HepG2 (cell line): Measurements from ENCODE around the gene TAOK3. TPM values are rescaled to one million over a fixed set of nuclear protein-coding genes. Genes with fewer than 3 reads are reported as not detected.

Experiments
- ATAC-seq: fragments of 200-7000 bp; cut with Tn5 transposase; 3 replicates; pipeline ENCODE4 v1.9.1; 2020; ENCODE audit warnings: mild to moderate bottlenecking, moderate library complexity
- BruUV-seq: library from RNA; stranded (reverse); fragments of 400-500 nt; replicated peaks from 2 replicates; lab custom pipeline; 2021; lab: Mats Ljungman, UMichigan
- CTCF ChIA-PET: fragments of 300-600 bp; formaldehyde crosslinking; extraction: SDS; loops from one replicate; lab custom pipeline; 2021; ENCODE audit warnings: low total read pairs, inconsistent platforms, low intra/inter-chr PET ratio; lab: Yijun Ruan, JAX
- POLR2A ChIA-PET: fragments of 350-600 bp; sonication (Branson Sonifier 250); formaldehyde crosslinking; loops from one replicate; lab custom pipeline; 2020; ENCODE audit warnings: antibody characterized with exemption, inconsistent platforms; lab: Yijun Ruan, JAX
- DNase-seq: peaks from one replicate; pipeline ENCODE4 v3.0.0-alpha.2; 2015; ENCODE audit warnings: low spot score
- FAIRE-seq: peaks from 3 replicates; lab custom pipeline; 2011; peaks lifted over from hg19 to GRCh38; lab: Jason Lieb, UNC
- H2AFZ ChIP-seq: one replicate; pipeline ENCODE4 v1.6.1; 2011; ENCODE audit warnings: low read length, inconsistent platforms
- H3K27ac ChIP-seq: fragments of 300-600 bp; 3 replicates; pipeline ENCODE4 v1.8.0; 2011; ENCODE audit warnings: mixed run types, mild to moderate bottlenecking, mixed read lengths, low read length, inconsistent platforms; ENCODE audit not compliant: insufficient read depth; ENCODE audit errors: extremely low read length
- H3K27me3 ChIP-seq, 2 experiments: fragments of 200-600 bp in 1 of 2; 2 replicates in 1 of 2; 3 replicates in 1 of 2; pipeline versions ENCODE4 v1.6.0 to v1.8.0; 2011; ENCODE audit warnings: low read length in 2 of 2, mild to moderate bottlenecking in 2 of 2, moderate library complexity in 2 of 2, inconsistent platforms in 1 of 2; ENCODE audit not compliant: insufficient read depth in 2 of 2, control insufficient read depth in 1 of 2
- H3K36me3 ChIP-seq, 2 experiments: fragments of 200-600 bp in 1 of 2; replicated peaks in 1 of 2; 2 replicates in 1 of 2; 3 replicates in 1 of 2; pipeline versions ENCODE4 v1.5.1 to v1.8.0; 2011; ENCODE audit warnings: low read length in 2 of 2, inconsistent platforms in 1 of 2; ENCODE audit not compliant: insufficient read depth in 2 of 2, control insufficient read depth in 1 of 2
- H3K4me1 ChIP-seq: 2 replicates; pipeline ENCODE4 v1.5.1; 2012; ENCODE audit warnings: low read length, inconsistent platforms; ENCODE audit not compliant: insufficient read depth
- H3K4me2 ChIP-seq: 2 replicates; pipeline ENCODE4 v1.6.0; 2011; ENCODE audit warnings: low read depth, low read length, inconsistent platforms
- H3K4me3 ChIP-seq, 3 experiments: fragments of 200-600 bp in 1 of 3; sonication (generic), shearing (Covaris generic) in 1 of 3; replicated peaks in 1 of 3; 2 replicates each; pipeline ENCODE4 v1.5.1; 2011 to 2016; ENCODE audit warnings: low read length in 3 of 3, inconsistent platforms in 2 of 3, low read depth in 2 of 3, mild to moderate bottlenecking in 2 of 3, control low read depth in 1 of 3, mixed read lengths in 1 of 3; ENCODE audit not compliant: insufficient read depth in 1 of 3
- H3K79me2 ChIP-seq: one replicate; pipeline ENCODE4 v1.6.1; 2011; ENCODE audit warnings: low read length, inconsistent platforms; ENCODE audit not compliant: insufficient read depth
- H3K9ac ChIP-seq: 2 replicates; pipeline ENCODE4 v1.6.0; 2011; ENCODE audit warnings: mild to moderate bottlenecking, low read depth, low read length, inconsistent platforms; ENCODE audit not compliant: insufficient read depth
- H3K9me3 ChIP-seq: 2 replicates; pipeline ENCODE4 v1.5.1; 2012; ENCODE audit warnings: mild to moderate bottlenecking, low read length
- H4K20me1 ChIP-seq: 2 replicates; pipeline ENCODE4 v1.6.0; 2011; ENCODE audit warnings: inconsistent platforms, mild to moderate bottlenecking, low read length, moderate library complexity; ENCODE audit not compliant: insufficient read depth
- ATF6 ChIP-seq: sonication (generic); formaldehyde crosslinking; conservative IDR thresholded peaks from 2 replicates; pipeline ENCODE4 v1.4.0; 2020; ENCODE audit warnings: missing genetic modification reagents
- BRF2 ChIP-seq: sonication (generic); formaldehyde crosslinking; IDR thresholded peaks from 2 replicates; pipeline ENCODE4 v1.8.1; 2022; ENCODE audit warnings: mild to moderate bottlenecking, missing genetic modification reagents
- CSRNP1 ChIP-seq: sonication (generic); formaldehyde crosslinking; IDR thresholded peaks from 2 replicates; pipeline ENCODE4 v1.8.1; 2023; ENCODE audit warnings: mild to moderate bottlenecking, missing genetic modification reagents
- KIAA2018 ChIP-seq: sonication (generic); formaldehyde crosslinking; IDR thresholded peaks from 2 replicates; pipeline ENCODE4 v1.5.0; 2020; ENCODE audit warnings: mild to moderate bottlenecking, missing genetic modification reagents, borderline replicate concordance
- RARA ChIP-seq: IDR thresholded peaks from 2 replicates; pipeline ENCODE4 v1.6.1; 2016; ENCODE audit warnings: missing genetic modification reagents, missing compliant biosample characterization
- ZNF552 ChIP-seq: sonication (generic); formaldehyde crosslinking; IDR thresholded peaks from 2 replicates; pipeline ENCODE4 v1.9.0; 2022; ENCODE audit warnings: missing genetic modification reagents, mild to moderate bottlenecking, borderline replicate concordance
- ZNF790 ChIP-seq: sonication (generic); formaldehyde crosslinking; IDR thresholded peaks from 2 replicates; pipeline ENCODE4 v1.8.0; 2022; ENCODE audit warnings: missing genetic modification reagents, mild to moderate bottlenecking, borderline replicate concordance
- WGBS: methylation state at CpG from one replicate; pipeline ENCODE4 v1.1.6; 2017; ENCODE audit warnings: low lambda C conversion rate; 5-methylcytosine and 5-hydroxymethylcytosine counted together
- in situ Hi-C: cut with HindIII; loops from 2 replicates; pipeline ENCODE4 v1.10.0; 2017; ENCODE audit warnings: low pct_unique_long_range_greater_than_20kb; ENCODE audit not compliant: extremely low pct_ligation_motif_present
- intact Hi-C: fragments of 100-400 bp; cut with micrococcal nuclease; formaldehyde crosslinking; loops from one replicate; pipeline ENCODE4 v1.10.0; 2022; ENCODE audit not compliant: unreplicated experiment
- polyA plus RNA-seq, 8 experiments: library from polyadenylated mRNA; depleted of rRNA in 3 of 8; stranded (reverse) in 7 of 8; unstranded in 1 of 8; fragments of >200 nt; fragmentation: Illumina TruSeq in 4 of 8; extraction: Trizol in 4 of 8; gene quantifications; 2 replicates each; pipeline versions ENCODE4 v1.2.1 to v1.2.3, GENCODE V29; 2011 to 2016; ENCODE audit warnings: low read depth in 4 of 8, missing spikeins in 1 of 8, mixed read lengths in 1 of 8; ENCODE audit not compliant: insufficient read depth in 1 of 8
- total RNA-seq, 5 experiments: library from RNA; depleted of rRNA; stranded (reverse); fragments of >200 nt; fragmentation: Illumina TruSeq; extraction: Trizol; gene quantifications; 2 replicates each; pipeline ENCODE4 v1.2.3, GENCODE V29; 2016; ENCODE audit warnings: low read depth in 1 of 5

TAOK3 gene
- total and polyA plus RNA-seq, 2 of the 13 experiments (the other 11 are each of a cell fraction or from before 2014, with no cell fraction given): 10.4 to 12.3 TPM

GRCh38 chr12:118140825-118141224 is 231.9 kb downstream of the TAOK3 start:
- no peak for ATAC-seq
- Histone ChIP-seq H3K27ac (no peak overlapping the region), H3K9ac (no peak overlapping the region), H4K20me1 (peaks cover 50% of the 10 kb centered on the region), H3K4me3 (no peak overlapping the region), H3K9me3 (no peaks in the 10 kb centered on the region), H3K36me3 (peaks cover 30 to 63% of the 10 kb centered on the region in 2 experiments), H3K27me3 (no peaks in the 10 kb centered on the region), H2AFZ (no peak overlapping the region), H3K4me1 (peaks cover 72% of the 10 kb centered on the region), H3K4me2 (no peak overlapping the region), H3K79me2 (peaks cover 53% of the 10 kb centered on the region)
- in situ Hi-C loops: no loop called here
- 97% methylated on average over 8 of the region's 8 CpGs for WGBS
- intact Hi-C loops: no loop called here
- no TSS peak for BruUV-seq
- no peak for FAIRE-seq
- ChIA-PET POLR2A (interaction anchor here (2.6 to 9.3 kb wide), 3 partner anchors 15 to 36 kb away, joined by 10 to 126 read pairs (median 103); partner anchors contain the start of gene VSIG10), CTCF (no interaction called here)
- no peak for DNase-seq
- TF ChIP-seq RARA (CRISPR knock-in tag) (no peak), CSRNP1 (CRISPR knock-in tag) (no peak), ZNF790 (CRISPR knock-in tag) (no peak), KIAA2018 (CRISPR knock-in tag) (no peak), BRF2 (no peak), ATF6 (CRISPR knock-in tag) (no peak), ZNF552 (CRISPR knock-in tag) (no peak)
